HCT116 (cell line): ENCODE data around the gene PRAMEF12. TPM values are rescaled to one million over a fixed set of nuclear protein-coding genes. Genes with fewer than 3 reads are reported as not detected.

Experiments
- ATAC-seq: fragments of 200-7000 bp; cut with Tn5 transposase; 2 replicates; pipeline ENCODE4 v1.9.1; 2020; ENCODE audit warnings: mild to moderate bottlenecking, moderate library complexity
- Bru-seq: library from RNA; stranded (reverse); fragments of 400-500 nt; gene quantifications from one replicate; lab custom pipeline; 2021; lab: Mats Ljungman, UMichigan
- BruChase-seq, 2 experiments: library from RNA; stranded (reverse); fragments of 400-500 nt; gene quantifications; one replicate each; lab custom pipeline; 2021; lab: Mats Ljungman, UMichigan
- BruUV-seq: library from RNA; stranded (reverse); fragments of 400-500 nt; replicated peaks from 2 replicates; lab custom pipeline; 2021; lab: Mats Ljungman, UMichigan
- CTCF ChIA-PET: fragments of 300-600 bp; sonication (Branson Sonifier 250); formaldehyde crosslinking; loops from one replicate; lab custom pipeline; 2021; ENCODE audit warnings: antibody characterized with exemption; lab: Charles Lee
- POLR2A ChIA-PET: fragments of 300-600, 350-600 bp; sonication (Branson Sonifier 250); formaldehyde crosslinking; loops from one replicate; lab custom pipeline; 2021; ENCODE audit warnings: antibody characterized with exemption; lab: Charles Lee
- RAD21 ChIA-PET, 2 experiments: fragments of 300-600 bp; sonication (Branson Sonifier 250); formaldehyde crosslinking; loops; one replicate each; lab custom pipeline; 2023; ENCODE audit warnings: low total read pairs in 2 of 2; ENCODE audit not compliant: uncharacterized antibody in 2 of 2, unreplicated experiment in 2 of 2, low non-redundant PET in 1 of 2; lab: Charles Lee
- DNase-seq: peaks from one replicate; pipeline ENCODE4 v3.0.0-alpha.2; 2010; ENCODE audit warnings: low read depth, low spot score
- H2AFZ ChIP-seq: fragments of 200-600 bp; shearing (Covaris generic), sonication (generic); 2 replicates; pipeline ENCODE4 v1.6.1; 2017; ENCODE audit warnings: low read depth, mixed run types, mixed read lengths, antibody characterized with exemption, low read length; ENCODE audit not compliant: poor library complexity, severe bottlenecking
- H3K27ac ChIP-seq: 2 replicates; pipeline ENCODE4 v1.5.1; 2012; ENCODE audit warnings: low read depth, low read length
- H3K27me3 ChIP-seq: fragments of 200-600 bp; sonication (generic); 2 replicates; pipeline ENCODE4 v1.6.1; 2016; ENCODE audit warnings: mixed run types, low read length, mixed read lengths; ENCODE audit not compliant: insufficient read depth
- H3K36me3 ChIP-seq, 2 experiments: fragments of 200-500 bp in 1 of 2; fragments of 200-600 bp in 1 of 2; sonication (Bioruptor generic) in 1 of 2; sonication (generic) in 1 of 2; 2 replicates each; pipeline versions ENCODE4 v1.5.1 to v1.6.1; 2014 to 2016; ENCODE audit warnings: low read length in 2 of 2, inconsistent platforms in 1 of 2, mixed read lengths in 1 of 2, mixed run types in 1 of 2; ENCODE audit not compliant: insufficient read depth in 2 of 2, control insufficient read depth in 1 of 2
- H3K4me1 ChIP-seq, 2 experiments: fragments of 200-600 bp in 1 of 2; sonication (generic) in 1 of 2; 2 replicates each; pipeline versions ENCODE4 v1.5.1 to v1.6.1; 2012 to 2017; ENCODE audit warnings: low read length in 2 of 2, inconsistent platforms in 1 of 2, mild to moderate bottlenecking in 1 of 2, mixed read lengths in 1 of 2, mixed run types in 1 of 2, moderate library complexity in 1 of 2; ENCODE audit not compliant: insufficient read depth in 2 of 2, control insufficient read depth in 1 of 2
- H3K4me2 ChIP-seq: fragments of 200-600 bp; sonication (generic); 2 replicates; pipeline ENCODE4 v1.6.1; 2017; ENCODE audit warnings: mixed run types, low read length, mixed read lengths
- H3K4me3 ChIP-seq, 2 experiments: fragments of 200-600 bp in 1 of 2; sonication (generic) in 1 of 2; replicated peaks in 1 of 2; 2 replicates each; pipeline ENCODE4 v1.5.1; 2011 to 2016; ENCODE audit warnings: low read length in 2 of 2, control low read depth in 1 of 2, low read depth in 1 of 2, mild to moderate bottlenecking in 1 of 2, mixed read lengths in 1 of 2, mixed run types in 1 of 2
- H3K79me2 ChIP-seq: fragments of 200-600 bp; sonication (generic); 2 replicates; pipeline ENCODE4 v1.6.1; 2017; ENCODE audit warnings: mild to moderate bottlenecking, mixed run types, low read length, moderate library complexity, mixed read lengths; ENCODE audit not compliant: insufficient read depth
- H3K9ac ChIP-seq: fragments of 200-600 bp; sonication (generic); 2 replicates; pipeline ENCODE4 v1.6.1; 2016; ENCODE audit warnings: low read length, mixed read lengths
- H3K9me2 ChIP-seq: fragments of 200-600 bp; sonication (generic), shearing (Covaris generic); 2 replicates; pipeline ENCODE4 v1.6.1; 2017; ENCODE audit warnings: mixed run types, mild to moderate bottlenecking, moderate library complexity; ENCODE audit not compliant: insufficient read depth
- H3K9me3 ChIP-seq, 2 experiments: fragments of 200-500 bp in 1 of 2; fragments of 200-600 bp in 1 of 2; sonication (Bioruptor generic) in 1 of 2; sonication (generic) in 1 of 2; 2 replicates each; pipeline ENCODE4 v1.6.1; 2014 to 2017; ENCODE audit warnings: low read length in 2 of 2, mixed read lengths in 2 of 2, inconsistent platforms in 1 of 2, low read depth in 1 of 2, mild to moderate bottlenecking in 1 of 2, mixed run types in 1 of 2, moderate library complexity in 1 of 2; ENCODE audit not compliant: control insufficient read depth in 1 of 2, insufficient read depth in 1 of 2
- H4K20me1 ChIP-seq: fragments of 200-600 bp; sonication (generic), shearing (Covaris generic); 2 replicates; pipeline ENCODE4 v1.6.1; 2017; ENCODE audit warnings: mixed run types, mild to moderate bottlenecking, moderate library complexity; ENCODE audit not compliant: insufficient read depth
- ELF1 ChIP-seq: IDR thresholded peaks from 2 replicates; pipeline ENCODE4 v1.6.1; 2012; ENCODE audit warnings: low read depth, borderline replicate concordance
- JUND ChIP-seq: IDR thresholded peaks from 2 replicates; pipeline ENCODE4 v1.6.1; 2012
- POLR2A ChIP-seq: IDR thresholded peaks from 2 replicates; pipeline ENCODE4 v1.7.0; 2011; ENCODE audit warnings: borderline replicate concordance; ENCODE audit not compliant: insufficient read depth, insufficient read length; ENCODE audit errors: extremely low read depth
- POLR2AphosphoS5 ChIP-seq: IDR thresholded peaks from 2 replicates; pipeline ENCODE4 v1.6.1; 2011; ENCODE audit warnings: mild to moderate bottlenecking, low read depth, low read length, moderate library complexity
- SP1 ChIP-seq: IDR thresholded peaks from 2 replicates; pipeline ENCODE4 v1.6.1; 2012; ENCODE audit warnings: low read depth
- SRF ChIP-seq: IDR thresholded peaks from 2 replicates; pipeline ENCODE4 v1.6.1; 2012; ENCODE audit warnings: low read depth
- TCF7L2 ChIP-seq: IDR thresholded peaks from 2 replicates; pipeline ENCODE4 v1.7.0; 2011; ENCODE audit warnings: borderline replicate concordance, inconsistent platforms; ENCODE audit not compliant: insufficient read depth, insufficient read length; ENCODE audit errors: extremely low read depth
- ZFX ChIP-seq: fragments of 450-650 bp; IDR thresholded peaks from 2 replicates; pipeline ENCODE4 v1.6.1; 2017
- intact Hi-C: fragments of 100-400 bp; cut with micrococcal nuclease; formaldehyde crosslinking; loops from 2 replicates; pipeline ENCODE4 v1.10.0; 2022
- long read RNA-seq: library from polyadenylated mRNA; unstranded; transcript quantifications from one replicate; pipeline ENCODE4 v2.0.0, GENCODE V29; 2021; ENCODE audit not compliant: unreplicated experiment
- polyA plus RNA-seq: library from polyadenylated mRNA; unstranded; fragments of >200 nt; gene quantifications from 2 replicates; pipeline ENCODE4 v1.2.1, GENCODE V29; 2012; ENCODE audit warnings: missing spikeins
- total RNA-seq: library from RNA; stranded (reverse); gene quantifications from one replicate; pipeline ENCODE4 v1.2.1, GENCODE V29; 2021; ENCODE audit not compliant: unreplicated experiment
- TF ChIP-seq, protein P1 (sequence below): IDR thresholded peaks from 2 replicates; pipeline ENCODE4 v1.6.1; 2012
- TF ChIP-seq, protein P2 (sequence below): IDR thresholded peaks from 2 replicates; pipeline ENCODE4 v1.6.1; 2012
- TF ChIP-seq, protein P3 (sequence below): IDR thresholded peaks from 2 replicates; pipeline ENCODE4 v1.6.1; 2011; ENCODE audit warnings: mild to moderate bottlenecking, low read length, moderate library complexity; ENCODE audit not compliant: insufficient replicate concordance; ENCODE audit errors: extremely low read depth
- TF ChIP-seq, protein P4 (sequence below): IDR thresholded peaks from 2 replicates; pipeline ENCODE4 v1.6.1; 2012; ENCODE audit warnings: low read depth

Gene PRAMEF12
- total RNA-seq (not detected), Bru-seq, nascent RNA (not detected), BruChase-seq, experiment 1, labeled RNA remaining after a 6-hour chase (not detected), BruChase-seq, experiment 2, labeled RNA remaining after a 2-hour chase (not detected)
- polyA plus RNA-seq = not detected in 2 replicates
- long read RNA-seq = 0 reads

DNA sequence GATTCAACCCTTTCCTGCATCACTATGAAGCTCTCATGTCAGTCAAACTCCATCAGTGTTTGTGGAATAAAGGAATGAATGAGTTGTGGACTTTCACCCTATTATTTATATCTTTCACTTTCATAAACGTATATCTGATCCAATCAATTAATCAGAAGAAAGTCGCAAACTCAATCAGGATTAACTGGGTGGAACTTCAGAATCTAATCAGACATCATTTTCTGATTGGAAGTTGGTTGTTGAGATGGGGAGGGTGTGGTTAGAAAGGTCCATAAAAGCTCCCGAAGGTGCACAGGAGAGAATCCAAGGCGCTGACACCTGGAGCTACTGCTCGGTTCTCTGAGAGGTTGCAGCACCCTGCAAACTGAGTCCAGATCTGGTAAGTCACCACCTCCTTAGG lies at the start of gene PRAMEF12:
Gene PRAMEF12 (plus strand): TSS at position 301 of the 400 bp plus-strand sequence. CDS start 1,130 bp downstream, outside the sequence.
- Histone ChIP-seq H3K79me2 (no peaks in the 10 kb centered on the region), H3K9ac (no peak within 1 kb of the TSS), H3K9me3 (no peaks in the 10 kb centered on the region), H3K27ac (no peak within 1 kb of the TSS), H4K20me1 (no peaks in the 10 kb centered on the region), H3K27me3 (peaks cover 6% of the 10 kb centered on the region; the same call in 1 of the 2 replicates), H3K9me2 (no peaks in the 10 kb centered on the region), H3K36me3 (no peaks in the 10 kb centered on the region), H3K4me3 (no peak within 1 kb of the TSS), H2AFZ (no peak within 1 kb of the TSS), H3K4me2 (no peak within 1 kb of the TSS), H3K4me1 (no peaks in the 10 kb centered on the region)
- ChIA-PET RAD21 (no interaction called here), POLR2A (no interaction called here), CTCF (no interaction called here)
- intact Hi-C loops = loop anchor here (10.0 kb wide), 1 partner anchor 499 kb away; no protein-coding TSS in a partner anchor
- TF ChIP-seq, protein P1, sequence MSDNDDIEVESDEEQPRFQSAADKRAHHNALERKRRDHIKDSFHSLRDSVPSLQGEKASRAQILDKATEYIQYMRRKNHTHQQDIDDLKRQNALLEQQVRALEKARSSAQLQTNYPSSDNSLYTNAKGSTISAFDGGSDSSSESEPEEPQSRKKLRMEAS = no peak
- TF ChIP-seq POLR2AphosphoS5 = no peak
- TF ChIP-seq SP1 = no peak
- no peak for TF ChIP-seq TCF7L2
- TF ChIP-seq JUND = no peak
- no peak for TF ChIP-seq ELF1
- TF ChIP-seq SRF = no peak
- no TSS peak for BruUV-seq
- DNase-seq = no peak
- ATAC-seq = no peak

DNA sequence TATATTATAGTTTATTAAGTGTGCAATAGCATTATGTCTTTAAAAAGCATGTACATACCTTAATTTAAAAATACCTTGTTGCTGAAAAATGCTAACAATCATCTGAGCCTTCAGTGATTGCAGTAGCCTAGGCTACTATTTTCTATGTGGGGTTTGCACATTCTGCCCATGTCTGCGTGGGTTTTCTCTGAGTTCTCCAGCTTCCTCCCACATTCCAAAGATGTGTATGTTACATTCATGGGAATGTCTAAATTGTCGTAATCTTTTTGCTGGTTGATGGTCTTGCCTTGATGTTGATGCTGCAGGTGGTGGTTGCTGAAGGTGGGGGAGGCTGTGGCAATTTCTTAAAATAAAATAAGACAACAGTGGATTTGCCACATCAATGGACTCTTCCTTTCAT lies 45.1 kb upstream of the PRAMEF12 start:
- ChIA-PET RAD21 (no interaction called here), POLR2A (no interaction called here), CTCF (no interaction called here)
- H3K4me2 ChIP-seq = no peak overlapping the region
- no peak overlapping the region for H2AFZ ChIP-seq
- intact Hi-C loops = no loop called here
- H3K79me2 ChIP-seq = no peaks in the 10 kb centered on the region
- no peaks in the 10 kb centered on the region for H4K20me1 ChIP-seq
- DNase-seq = no peak
- peaks cover 0 to 5% of the 10 kb centered on the region in 2 experiments; a peak in 2 of 4 replicates for H3K9me3 ChIP-seq
- H3K4me3 ChIP-seq = no peak overlapping the region
- no peaks in the 10 kb centered on the region for H3K4me1 ChIP-seq
- peaks cover 2% of the 10 kb centered on the region; the same call in 1 of the 2 replicates for H3K27me3 ChIP-seq
- no peak overlapping the region for H3K27ac ChIP-seq
- no peaks in the 10 kb centered on the region for H3K9me2 ChIP-seq
- ATAC-seq = no peak
- no peak overlapping the region for H3K9ac ChIP-seq
- no TSS peak for BruUV-seq
- TF ChIP-seq SP1 (no peak), TCF7L2 (no peak), POLR2AphosphoS5 (no peak), SRF (no peak), POLR2A (no peak), ZFX (no peak)
- TF ChIP-seq, protein P2, sequence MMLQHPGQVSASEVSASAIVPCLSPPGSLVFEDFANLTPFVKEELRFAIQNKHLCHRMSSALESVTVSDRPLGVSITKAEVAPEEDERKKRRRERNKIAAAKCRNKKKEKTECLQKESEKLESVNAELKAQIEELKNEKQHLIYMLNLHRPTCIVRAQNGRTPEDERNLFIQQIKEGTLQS = no peak
- TF ChIP-seq, protein P3, sequence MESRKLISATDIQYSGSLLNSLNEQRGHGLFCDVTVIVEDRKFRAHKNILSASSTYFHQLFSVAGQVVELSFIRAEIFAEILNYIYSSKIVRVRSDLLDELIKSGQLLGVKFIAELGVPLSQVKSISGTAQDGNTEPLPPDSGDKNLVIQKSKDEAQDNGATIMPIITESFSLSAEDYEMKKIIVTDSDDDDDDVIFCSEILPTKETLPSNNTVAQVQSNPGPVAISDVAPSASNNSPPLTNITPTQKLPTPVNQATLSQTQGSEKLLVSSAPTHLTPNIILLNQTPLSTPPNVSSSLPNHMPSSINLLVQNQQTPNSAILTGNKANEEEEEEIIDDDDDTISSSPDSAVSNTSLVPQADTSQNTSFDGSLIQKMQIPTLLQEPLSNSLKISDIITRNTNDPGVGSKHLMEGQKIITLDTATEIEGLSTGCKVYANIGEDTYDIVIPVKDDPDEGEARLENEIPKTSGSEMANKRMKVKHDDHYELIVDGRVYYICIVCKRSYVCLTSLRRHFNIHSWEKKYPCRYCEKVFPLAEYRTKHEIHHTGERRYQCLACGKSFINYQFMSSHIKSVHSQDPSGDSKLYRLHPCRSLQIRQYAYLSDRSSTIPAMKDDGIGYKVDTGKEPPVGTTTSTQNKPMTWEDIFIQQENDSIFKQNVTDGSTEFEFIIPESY = no peak
- TF ChIP-seq, protein P4, sequence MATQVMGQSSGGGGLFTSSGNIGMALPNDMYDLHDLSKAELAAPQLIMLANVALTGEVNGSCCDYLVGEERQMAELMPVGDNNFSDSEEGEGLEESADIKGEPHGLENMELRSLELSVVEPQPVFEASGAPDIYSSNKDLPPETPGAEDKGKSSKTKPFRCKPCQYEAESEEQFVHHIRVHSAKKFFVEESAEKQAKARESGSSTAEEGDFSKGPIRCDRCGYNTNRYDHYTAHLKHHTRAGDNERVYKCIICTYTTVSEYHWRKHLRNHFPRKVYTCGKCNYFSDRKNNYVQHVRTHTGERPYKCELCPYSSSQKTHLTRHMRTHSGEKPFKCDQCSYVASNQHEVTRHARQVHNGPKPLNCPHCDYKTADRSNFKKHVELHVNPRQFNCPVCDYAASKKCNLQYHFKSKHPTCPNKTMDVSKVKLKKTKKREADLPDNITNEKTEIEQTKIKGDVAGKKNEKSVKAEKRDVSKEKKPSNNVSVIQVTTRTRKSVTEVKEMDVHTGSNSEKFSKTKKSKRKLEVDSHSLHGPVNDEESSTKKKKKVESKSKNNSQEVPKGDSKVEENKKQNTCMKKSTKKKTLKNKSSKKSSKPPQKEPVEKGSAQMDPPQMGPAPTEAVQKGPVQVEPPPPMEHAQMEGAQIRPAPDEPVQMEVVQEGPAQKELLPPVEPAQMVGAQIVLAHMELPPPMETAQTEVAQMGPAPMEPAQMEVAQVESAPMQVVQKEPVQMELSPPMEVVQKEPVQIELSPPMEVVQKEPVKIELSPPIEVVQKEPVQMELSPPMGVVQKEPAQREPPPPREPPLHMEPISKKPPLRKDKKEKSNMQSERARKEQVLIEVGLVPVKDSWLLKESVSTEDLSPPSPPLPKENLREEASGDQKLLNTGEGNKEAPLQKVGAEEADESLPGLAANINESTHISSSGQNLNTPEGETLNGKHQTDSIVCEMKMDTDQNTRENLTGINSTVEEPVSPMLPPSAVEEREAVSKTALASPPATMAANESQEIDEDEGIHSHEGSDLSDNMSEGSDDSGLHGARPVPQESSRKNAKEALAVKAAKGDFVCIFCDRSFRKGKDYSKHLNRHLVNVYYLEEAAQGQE = no peak
- no peaks in the 10 kb centered on the region for H3K36me3 ChIP-seq
